Globus pallidus (tissue), 1 donor: Measurements from ENCODE around the gene C20orf141.
A peak's percentile ranks its signal among the peaks of the same experiment; 100 is the strongest.

Experiments
- DNase-seq: peaks from one replicate; pipeline ENCODE4 v3.0.0-alpha.2; 2015; ENCODE audit warnings: low spot score

Gene C20orf141

GRCh38 chr20:2849529-2849928 is 34.7 kb downstream of the C20orf141 start:
- no peak for DNase-seq

- DNase-seq: no peak
These were observed 36.3 kb downstream of the C20orf141 start for GRCh38 chr20:2851086-2851485.

GRCh38 chr20:2858591-2858990 is 43.8 kb downstream of the C20orf141 start:
- no peak for DNase-seq

GRCh38 chr20:2859330-2860121 is 44.7 kb downstream of the C20orf141 start:
- DNase-seq: peak; percentile 27

GRCh38 chr20:2864626-2865025 is 49.8 kb downstream of the C20orf141 start:
- DNase-seq: no peak

GRCh38 chr20:2865101-2865500 is 50.3 kb downstream of the C20orf141 start:
- no peak for DNase-seq
